HAP-1 (cell line): ENCODE results near the gene TP53BP1.

ENCODE experiments used
- DNase-seq, 2 experiments: peaks; one replicate each; pipeline ENCODE4 v3.0.0-alpha.2; 2016 to 2020; ENCODE audit warnings: low spot score in 2 of 2
- H3K27me3 ChIP-seq: fragments of 250-450 bp; sonication (Bioruptor Pico); 2 replicates; pipeline ENCODE4 v1.5.1; 2020; ENCODE audit warnings: low read depth, mild to moderate bottlenecking, moderate library complexity
- H3K36me3 ChIP-seq: fragments of 250-450 bp; sonication (Bioruptor Pico); replicated peaks from 2 replicates; pipeline ENCODE4 v1.5.1; 2020; ENCODE audit warnings: mild to moderate bottlenecking
- H3K4me1 ChIP-seq: fragments of 250-450 bp; sonication (Bioruptor Pico); 2 replicates; pipeline ENCODE4 v1.5.1; 2020; ENCODE audit warnings: mild to moderate bottlenecking
- H3K4me3 ChIP-seq: fragments of 250-450 bp; sonication (Bioruptor Pico); 2 replicates; pipeline ENCODE4 v1.5.1; 2020; ENCODE audit warnings: mild to moderate bottlenecking, moderate library complexity
- H3K9me3 ChIP-seq: fragments of 250-450 bp; sonication (Bioruptor Pico); 2 replicates; pipeline ENCODE4 v1.5.1; 2020; ENCODE audit warnings: mild to moderate bottlenecking, moderate library complexity
- in situ Hi-C: fragments of 300-500 bp; cut with MboI; formaldehyde crosslinking; loops from 3 replicates; pipeline ENCODE4 v1.14.3; 2020; ENCODE audit warnings: low sequenced_read_pairs, inconsistent platforms, mixed read lengths

Gene TP53BP1

GRCh38 chr15:43513550-43513949 lies 20.6 kb upstream of the TP53BP1 start:
- no peak overlapping the region for H3K4me3 ChIP-seq
- H3K27me3 ChIP-seq: no peaks in the 10 kb centered on the region
- in situ Hi-C loops: no loop called here

GRCh38 chr15:43511012-43511885 lies 18.3 kb upstream of the TP53BP1 start:
- in situ Hi-C loops: no loop called here
- no peaks in the 10 kb centered on the region for H3K36me3 ChIP-seq
- peak in 1 of 2 experiments; percentile 56 for DNase-seq
- H3K27me3 ChIP-seq: no peaks in the 10 kb centered on the region
- no peaks in the 10 kb centered on the region for H3K9me3 ChIP-seq
- peak overlapping the region; percentile 41 for H3K4me3 ChIP-seq
- H3K4me1 ChIP-seq: peaks cover 12% of the 10 kb centered on the region

More at GRCh38 chr15:43513550-43513949, 20.6 kb upstream of the TP53BP1 start:
- no peak for DNase-seq
- H3K9me3 ChIP-seq: no peaks in the 10 kb centered on the region
- H3K4me1 ChIP-seq: peaks cover 25% of the 10 kb centered on the region
- H3K36me3 ChIP-seq: no peaks in the 10 kb centered on the region

- Histone ChIP-seq H3K4me3 (peak overlapping the region; percentile 41), H3K4me1 (peaks cover 12% of the 10 kb centered on the region), H3K9me3 (no peaks in the 10 kb centered on the region), H3K27me3 (no peaks in the 10 kb centered on the region), H3K36me3 (no peaks in the 10 kb centered on the region)
- in situ Hi-C loops: no loop called here
- DNase-seq: peak; percentile 99
These were observed 17.4 kb upstream of the TP53BP1 start for GRCh38 chr15:43510200-43511011.

GRCh38 chr15:43509660-43510199 lies 16.8 kb upstream of the TP53BP1 start:
- H3K4me1 ChIP-seq: peaks cover 12% of the 10 kb centered on the region
- H3K36me3 ChIP-seq: no peaks in the 10 kb centered on the region
- in situ Hi-C loops: loop anchor here (10.0 kb wide), 1 partner anchor 65 kb away; no protein-coding TSS in a partner anchor
- no peaks in the 10 kb centered on the region for H3K27me3 ChIP-seq
- H3K9me3 ChIP-seq: no peaks in the 10 kb centered on the region
- peak overlapping the region; percentile 41 for H3K4me3 ChIP-seq
- no peak for DNase-seq

GRCh38 chr15:43508991-43509659 lies 16.2 kb upstream of the TP53BP1 start:
- DNase-seq: no peak
- H3K27me3 ChIP-seq: no peaks in the 10 kb centered on the region
- peaks cover 12% of the 10 kb centered on the region for H3K4me1 ChIP-seq
- H3K9me3 ChIP-seq: no peaks in the 10 kb centered on the region
- H3K4me3 ChIP-seq: no peak overlapping the region; the same call in 1 of the 2 replicates
- H3K36me3 ChIP-seq: no peaks in the 10 kb centered on the region
- in situ Hi-C loops: loop anchor here (10.0 kb wide), 1 partner anchor 64 kb away; no protein-coding TSS in a partner anchor

- in situ Hi-C loops: loop anchor here (10.0 kb wide), 1 partner anchor 64 kb away; no protein-coding TSS in a partner anchor
- no peaks in the 10 kb centered on the region for H3K9me3 ChIP-seq
These were observed 15.5 kb upstream of the TP53BP1 start for GRCh38 chr15:43508421-43508820.

GRCh38 chr15:43505738-43506137 lies 12.8 kb upstream of the TP53BP1 start:
- H3K4me3 ChIP-seq: no peak overlapping the region
- H3K9me3 ChIP-seq: no peaks in the 10 kb centered on the region
- no peaks in the 10 kb centered on the region for H3K27me3 ChIP-seq
- DNase-seq: no peak
- H3K4me1 ChIP-seq: peaks cover 8% of the 10 kb centered on the region
- in situ Hi-C loops: loop anchor here (10.0 kb wide), 1 partner anchor 61 kb away; no protein-coding TSS in a partner anchor
- no peaks in the 10 kb centered on the region for H3K36me3 ChIP-seq

More at GRCh38 chr15:43508421-43508820, 15.5 kb upstream of the TP53BP1 start:
- Histone ChIP-seq H3K4me3 (no peak overlapping the region), H3K4me1 (peaks cover 12% of the 10 kb centered on the region), H3K27me3 (no peaks in the 10 kb centered on the region), H3K36me3 (no peaks in the 10 kb centered on the region)
- DNase-seq: no peak

- H3K36me3 ChIP-seq: no peaks in the 10 kb centered on the region
- H3K27me3 ChIP-seq: no peaks in the 10 kb centered on the region
- H3K4me3 ChIP-seq: no peak overlapping the region
- no peak for DNase-seq
- H3K4me1 ChIP-seq: no peaks in the 10 kb centered on the region
- in situ Hi-C loops: loop anchor here (10.0 kb wide), 1 partner anchor 55 kb away; no protein-coding TSS in a partner anchor
- no peaks in the 10 kb centered on the region for H3K9me3 ChIP-seq
These were observed 6.7 kb upstream of the TP53BP1 start for GRCh38 chr15:43499635-43500034.

- Histone ChIP-seq H3K27me3 (no peaks in the 10 kb centered on the region), H3K4me3 (no peak overlapping the region), H3K4me1 (no peaks in the 10 kb centered on the region), H3K9me3 (no peaks in the 10 kb centered on the region), H3K36me3 (no peaks in the 10 kb centered on the region)
- no peak for DNase-seq
- in situ Hi-C loops: no loop called here
These were observed 6.0 kb upstream of the TP53BP1 start for GRCh38 chr15:43498990-43499389.

- DNase-seq: no peak
- no peaks in the 10 kb centered on the region for H3K9me3 ChIP-seq
- peaks cover 5% of the 10 kb centered on the region for H3K4me1 ChIP-seq
- in situ Hi-C loops: no loop called here
- H3K36me3 ChIP-seq: peaks cover 19% of the 10 kb centered on the region; the same call in 1 of the 2 replicates
- H3K4me3 ChIP-seq: peak overlapping the region; percentile 77
- no peaks in the 10 kb centered on the region for H3K27me3 ChIP-seq
These were observed 932 bp upstream of the TP53BP1 start for GRCh38 chr15:43493703-43494472.

GRCh38 chr15:43492266-43492665 lies 690 bp downstream of the TP53BP1 start:
- peaks cover 5% of the 10 kb centered on the region for H3K4me1 ChIP-seq
- no peak for DNase-seq
- in situ Hi-C loops: no loop called here

GRCh38 chr15:43489191-43489590 lies 3.8 kb downstream of the TP53BP1 start:
- in situ Hi-C loops: no loop called here
- H3K36me3 ChIP-seq: peaks cover 37% of the 10 kb centered on the region
- no peaks in the 10 kb centered on the region for H3K9me3 ChIP-seq
- H3K4me1 ChIP-seq: peaks cover 5% of the 10 kb centered on the region
- no peak for DNase-seq
- H3K4me3 ChIP-seq: no peak overlapping the region
- no peaks in the 10 kb centered on the region for H3K27me3 ChIP-seq

More at GRCh38 chr15:43492266-43492665, 690 bp downstream of the TP53BP1 start:
- peaks cover 30% of the 10 kb centered on the region; the same call in 1 of the 2 replicates for H3K36me3 ChIP-seq
- H3K9me3 ChIP-seq: no peaks in the 10 kb centered on the region
- H3K4me3 ChIP-seq: peak overlapping the region; percentile 77
- no peaks in the 10 kb centered on the region for H3K27me3 ChIP-seq
